ENCODE measurements around the gene SLC47A2.

SLC47A2 gene

GRCh38 chr17:19654896-19655295 is 61.5 kb downstream of the SLC47A2 start:
- Histone ChIP-seq H3K9me3 (ENCODE audit: control insufficient read depth in 1 of 2, low read length in 2 of 2) (no peaks in the 10 kb centered on the region), H3K9ac (ENCODE audit: low read depth in 1 of 2, low read length in 2 of 2) (no peak overlapping the region), H3K4me3 (ENCODE audit: low read depth in 1 of 2, low read length in 2 of 2) (no peak overlapping the region), H3K4me1 (ENCODE audit: control insufficient read depth in 1 of 2, insufficient read depth in 2 of 2, low read length in 2 of 2) (peaks cover 15 to 18% of the 10 kb centered on the region in 2 donors), H3K27me3 (ENCODE audit: control insufficient read depth in 1 of 2, insufficient read depth in 2 of 2, low read length in 2 of 2) (no peaks in the 10 kb centered on the region), H3K27ac (ENCODE audit: low read depth, low read length) (no peak overlapping the region), H3K36me3 (ENCODE audit: control insufficient read depth in 1 of 2, insufficient read depth in 2 of 2, low read length in 2 of 2) (peaks cover 24 to 51% of the 10 kb centered on the region in 2 donors)

GRCh38 chr17:19654342-19654886 is 62.0 kb downstream of the SLC47A2 start:
- Histone ChIP-seq H3K4me3 (ENCODE audit: low read depth in 1 of 2, low read length in 2 of 2) (no peak overlapping the region), H3K9me3 (ENCODE audit: control insufficient read depth in 1 of 2, low read length in 2 of 2) (no peaks in the 10 kb centered on the region), H3K27ac (ENCODE audit: low read depth, low read length) (no peak overlapping the region), H3K36me3 (ENCODE audit: control insufficient read depth in 1 of 2, insufficient read depth in 2 of 2, low read length in 2 of 2) (peaks cover 24 to 51% of the 10 kb centered on the region in 2 donors), H3K4me1 (ENCODE audit: control insufficient read depth in 1 of 2, insufficient read depth in 2 of 2, low read length in 2 of 2) (peaks cover 15 to 16% of the 10 kb centered on the region in 2 donors), H3K9ac (ENCODE audit: low read depth in 1 of 2, low read length in 2 of 2) (no peak overlapping the region), H3K27me3 (ENCODE audit: control insufficient read depth in 1 of 2, insufficient read depth in 2 of 2, low read length in 2 of 2) (no peaks in the 10 kb centered on the region)

- Histone ChIP-seq H3K4me3 (ENCODE audit: low read depth in 1 of 2, low read length in 2 of 2) (no peak overlapping the region), H3K27ac (ENCODE audit: low read depth, low read length) (no peak overlapping the region), H3K9me3 (ENCODE audit: control insufficient read depth in 1 of 2, low read length in 2 of 2) (no peaks in the 10 kb centered on the region), H3K36me3 (ENCODE audit: control insufficient read depth in 1 of 2, insufficient read depth in 2 of 2, low read length in 2 of 2) (peaks cover 24 to 43% of the 10 kb centered on the region in 2 donors), H3K9ac (ENCODE audit: low read depth in 1 of 2, low read length in 2 of 2) (no peak overlapping the region), H3K4me1 (ENCODE audit: control insufficient read depth in 1 of 2, insufficient read depth in 2 of 2, low read length in 2 of 2) (peaks cover 20% of the 10 kb centered on the region in 2 donors), H3K27me3 (ENCODE audit: control insufficient read depth in 1 of 2, insufficient read depth in 2 of 2, low read length in 2 of 2) (no peaks in the 10 kb centered on the region)
Measured at GRCh38 chr17:19652595-19652994, 63.8 kb downstream of the SLC47A2 start.

GRCh38 chr17:19651451-19652238 is 64.7 kb downstream of the SLC47A2 start:
- Histone ChIP-seq H3K4me3 (ENCODE audit: low read depth in 1 of 2, low read length in 2 of 2) (peak overlapping the region in 1 of 2 donors; percentile 35), H3K9ac (ENCODE audit: low read depth in 1 of 2, low read length in 2 of 2) (peak overlapping the region in 1 of 2 donors; percentile 2), H3K27ac (ENCODE audit: low read depth, low read length) (no peak overlapping the region), H3K4me1 (ENCODE audit: control insufficient read depth in 1 of 2, insufficient read depth in 2 of 2, low read length in 2 of 2) (peaks cover 29 to 30% of the 10 kb centered on the region in 2 donors), H3K36me3 (ENCODE audit: control insufficient read depth in 1 of 2, insufficient read depth in 2 of 2, low read length in 2 of 2) (peaks cover 21 to 35% of the 10 kb centered on the region in 2 donors), H3K27me3 (ENCODE audit: control insufficient read depth in 1 of 2, insufficient read depth in 2 of 2, low read length in 2 of 2) (no peaks in the 10 kb centered on the region), H3K9me3 (ENCODE audit: control insufficient read depth in 1 of 2, low read length in 2 of 2) (no peaks in the 10 kb centered on the region)

GRCh38 chr17:19650826-19651225 is 65.6 kb downstream of the SLC47A2 start:
- Histone ChIP-seq H3K4me3 (ENCODE audit: low read depth in 1 of 2, low read length in 2 of 2) (peak overlapping the region; percentile 35 to 38), H3K4me1 (ENCODE audit: control insufficient read depth in 1 of 2, insufficient read depth in 2 of 2, low read length in 2 of 2) (peaks cover 32 to 34% of the 10 kb centered on the region in 2 donors), H3K9ac (ENCODE audit: low read depth in 1 of 2, low read length in 2 of 2) (no peak overlapping the region), H3K9me3 (ENCODE audit: control insufficient read depth in 1 of 2, low read length in 2 of 2) (no peaks in the 10 kb centered on the region), H3K36me3 (ENCODE audit: control insufficient read depth in 1 of 2, insufficient read depth in 2 of 2, low read length in 2 of 2) (peaks cover 17 to 26% of the 10 kb centered on the region in 2 donors), H3K27me3 (ENCODE audit: control insufficient read depth in 1 of 2, insufficient read depth in 2 of 2, low read length in 2 of 2) (no peaks in the 10 kb centered on the region), H3K27ac (ENCODE audit: low read depth, low read length) (no peak overlapping the region)

- Histone ChIP-seq H3K4me1 (ENCODE audit: control insufficient read depth in 1 of 2, insufficient read depth in 2 of 2, low read length in 2 of 2) (peaks cover 32 to 48% of the 10 kb centered on the region in 2 donors), H3K36me3 (ENCODE audit: control insufficient read depth in 1 of 2, insufficient read depth in 2 of 2, low read length in 2 of 2) (peaks cover 8 to 13% of the 10 kb centered on the region in 2 donors), H3K9me3 (ENCODE audit: control insufficient read depth in 1 of 2, low read length in 2 of 2) (no peaks in the 10 kb centered on the region), H3K4me3 (ENCODE audit: low read depth in 1 of 2, low read length in 2 of 2) (peak overlapping the region; percentile 86 to 95), H3K9ac (ENCODE audit: low read depth in 1 of 2, low read length in 2 of 2) (peak overlapping the region; percentile 72 to 92), H3K27ac (ENCODE audit: low read depth, low read length) (peak overlapping the region; percentile 78), H3K27me3 (ENCODE audit: control insufficient read depth in 1 of 2, insufficient read depth in 2 of 2, low read length in 2 of 2) (no peaks in the 10 kb centered on the region)
Measured at GRCh38 chr17:19649274-19649541, 67.2 kb downstream of the SLC47A2 start.

GRCh38 chr17:19648475-19649273 is 67.7 kb downstream of the SLC47A2 start, which contains the start of gene ALDH3A2:
Gene ALDH3A2 (plus strand): TSS chr17:19648751. CDS start chr17:19648972, 221 bp downstream.
- H3K36me3 ChIP-seq (ENCODE audit: control insufficient read depth in 1 of 2, insufficient read depth in 2 of 2, low read length in 2 of 2) = peaks cover 8 to 10% of the 10 kb centered on the region in 2 donors
- H3K4me3 ChIP-seq (ENCODE audit: low read depth in 1 of 2, low read length in 2 of 2) = peak within 1 kb of the TSS; percentile 86 to 95
- H3K27me3 ChIP-seq (ENCODE audit: control insufficient read depth in 1 of 2, insufficient read depth in 2 of 2, low read length in 2 of 2) = no peaks in the 10 kb centered on the region
- peaks cover 32 to 48% of the 10 kb centered on the region in 2 donors for H3K4me1 ChIP-seq (ENCODE audit: control insufficient read depth in 1 of 2, insufficient read depth in 2 of 2, low read length in 2 of 2)
- peak within 1 kb of the TSS; percentile 72 to 92 for H3K9ac ChIP-seq (ENCODE audit: low read depth in 1 of 2, low read length in 2 of 2)
- H3K27ac ChIP-seq (ENCODE audit: low read depth, low read length) = peak within 1 kb of the TSS; percentile 78
- no peaks in the 10 kb centered on the region for H3K9me3 ChIP-seq (ENCODE audit: control insufficient read depth in 1 of 2, low read length in 2 of 2)

- H3K9ac ChIP-seq (ENCODE audit: low read depth in 1 of 2, low read length in 2 of 2) = peak overlapping the region; percentile 72 to 92
- peak overlapping the region; percentile 78 for H3K27ac ChIP-seq (ENCODE audit: low read depth, low read length)
- peaks cover 32 to 48% of the 10 kb centered on the region in 2 donors for H3K4me1 ChIP-seq (ENCODE audit: control insufficient read depth in 1 of 2, insufficient read depth in 2 of 2, low read length in 2 of 2)
- no peaks in the 10 kb centered on the region for H3K27me3 ChIP-seq (ENCODE audit: control insufficient read depth in 1 of 2, insufficient read depth in 2 of 2, low read length in 2 of 2)
- no peaks in the 10 kb centered on the region for H3K9me3 ChIP-seq (ENCODE audit: control insufficient read depth in 1 of 2, low read length in 2 of 2)
- H3K4me3 ChIP-seq (ENCODE audit: low read depth in 1 of 2, low read length in 2 of 2) = peak overlapping the region; percentile 86 to 95
- H3K36me3 ChIP-seq (ENCODE audit: control insufficient read depth in 1 of 2, insufficient read depth in 2 of 2, low read length in 2 of 2) = peaks cover 6 to 8% of the 10 kb centered on the region in 2 donors
Measured at GRCh38 chr17:19647697-19648474, 68.5 kb downstream of the SLC47A2 start.

GRCh38 chr17:19646788-19647696 is 69.3 kb downstream of the SLC47A2 start:
- Histone ChIP-seq H3K27ac (ENCODE audit: low read depth, low read length) (peak overlapping the region; percentile 78), H3K27me3 (ENCODE audit: control insufficient read depth in 1 of 2, insufficient read depth in 2 of 2, low read length in 2 of 2) (no peaks in the 10 kb centered on the region), H3K36me3 (ENCODE audit: control insufficient read depth in 1 of 2, insufficient read depth in 2 of 2, low read length in 2 of 2) (peaks cover 0 to 3% of the 10 kb centered on the region in 2 donors), H3K4me3 (ENCODE audit: low read depth in 1 of 2, low read length in 2 of 2) (peak overlapping the region; percentile 86 to 95), H3K9me3 (ENCODE audit: control insufficient read depth in 1 of 2, low read length in 2 of 2) (no peaks in the 10 kb centered on the region), H3K4me1 (ENCODE audit: control insufficient read depth in 1 of 2, insufficient read depth in 2 of 2, low read length in 2 of 2) (peaks cover 30 to 47% of the 10 kb centered on the region in 2 donors), H3K9ac (ENCODE audit: low read depth in 1 of 2, low read length in 2 of 2) (peak overlapping the region; percentile 72 to 92)
